WTC11 (cell line): ENCODE measurements around the gene CHRM3. TPM values are rescaled to one million over a fixed set of nuclear protein-coding genes. Genes with fewer than 3 reads are reported as not detected.

Source experiments
- AFF4 ChIP-seq: sonication (generic); formaldehyde crosslinking; IDR thresholded peaks from 2 replicates; pipeline ENCODE4 v1.8.1; 2023; ENCODE audit warnings: mild to moderate bottlenecking, missing genetic modification reagents, borderline replicate concordance
- CREB1 ChIP-seq: sonication (generic); formaldehyde crosslinking; IDR thresholded peaks from 2 replicates; pipeline ENCODE4 v1.8.0; 2023; ENCODE audit warnings: mild to moderate bottlenecking, missing genetic modification reagents
- ESRRA ChIP-seq: sonication (generic); formaldehyde crosslinking; IDR thresholded peaks from 2 replicates; pipeline ENCODE4 v1.8.1; 2022; ENCODE audit warnings: mild to moderate bottlenecking, missing genetic modification reagents, borderline replicate concordance
- IRF2 ChIP-seq: sonication (generic); formaldehyde crosslinking; IDR thresholded peaks from 2 replicates; pipeline ENCODE4 v1.8.0; 2022; ENCODE audit warnings: low read depth, missing genetic modification reagents, borderline replicate concordance
- JAZF1 ChIP-seq: fragments of 250-450 bp; sonication (Bioruptor Pico); IDR thresholded peaks from 2 replicates; pipeline ENCODE4 v1.9.0; 2021; ENCODE audit warnings: moderate library complexity, mild to moderate bottlenecking, inconsistent platforms
- MXD4 ChIP-seq: fragments of 250-450 bp; sonication (Bioruptor Pico); IDR thresholded peaks from 2 replicates; pipeline ENCODE4 v1.8.0; 2021; ENCODE audit warnings: mild to moderate bottlenecking, moderate library complexity, borderline replicate concordance
- NFE2L1 ChIP-seq: sonication (generic); formaldehyde crosslinking; IDR thresholded peaks from 2 replicates; pipeline ENCODE4 v1.8.1; 2023; ENCODE audit warnings: missing genetic modification reagents
- NFYB ChIP-seq: sonication (generic); formaldehyde crosslinking; conservative IDR thresholded peaks from 2 replicates; pipeline ENCODE4 v1.8.0; 2022; ENCODE audit warnings: low read depth, missing genetic modification reagents
- NR3C1 ChIP-seq: sonication (generic); formaldehyde crosslinking; conservative IDR thresholded peaks from 2 replicates; pipeline ENCODE4 v1.8.1; 2023; ENCODE audit warnings: low read depth, mild to moderate bottlenecking, missing genetic modification reagents
- SMAD3 ChIP-seq: sonication (generic); formaldehyde crosslinking; IDR thresholded peaks from 2 replicates; pipeline ENCODE4 v1.8.0; 2022; ENCODE audit warnings: missing genetic modification reagents, mild to moderate bottlenecking, borderline replicate concordance
- SMAD4 ChIP-seq: sonication (generic); formaldehyde crosslinking; IDR thresholded peaks from 2 replicates; pipeline ENCODE4 v1.8.0; 2022; ENCODE audit warnings: mild to moderate bottlenecking, missing genetic modification reagents
- SP1 ChIP-seq: sonication (generic); formaldehyde crosslinking; conservative IDR thresholded peaks from 2 replicates; pipeline ENCODE4 v1.8.1; 2022; ENCODE audit warnings: missing genetic modification reagents
- USF1 ChIP-seq: sonication (generic); formaldehyde crosslinking; IDR thresholded peaks from 2 replicates; pipeline ENCODE4 v1.8.0; 2022; ENCODE audit warnings: mild to moderate bottlenecking, missing genetic modification reagents
- ZBTB21 ChIP-seq: sonication (generic); formaldehyde crosslinking; IDR thresholded peaks from 2 replicates; pipeline ENCODE4 v1.8.1; 2023; ENCODE audit warnings: mild to moderate bottlenecking, missing genetic modification reagents, borderline replicate concordance
- ZNF138 ChIP-seq: sonication (generic); formaldehyde crosslinking; conservative IDR thresholded peaks from 2 replicates; pipeline ENCODE4 v1.8.1; 2022; ENCODE audit warnings: mild to moderate bottlenecking, moderate library complexity, missing genetic modification reagents
- ZNF532 ChIP-seq: fragments of 250-450 bp; sonication (Bioruptor Pico); IDR thresholded peaks from 2 replicates; pipeline ENCODE4 v1.9.0; 2021; ENCODE audit warnings: mild to moderate bottlenecking, borderline replicate concordance
- ZNF671 ChIP-seq: fragments of 250-450 bp; sonication (Bioruptor Pico); IDR thresholded peaks from 2 replicates; pipeline ENCODE4 v1.8.0; 2021; ENCODE audit warnings: mild to moderate bottlenecking
- total RNA-seq: library from RNA; stranded (reverse); gene quantifications from 3 replicates; pipeline ENCODE4 v1.2.3, GENCODE V29; 2021
- TF ChIP-seq, protein P1 (sequence below): fragments of 250-450 bp; sonication (Bioruptor Pico); IDR thresholded peaks from 2 replicates; pipeline ENCODE4 v1.9.0; 2021; ENCODE audit warnings: mild to moderate bottlenecking
- TF ChIP-seq, protein P2 (sequence below): sonication (generic); formaldehyde crosslinking; IDR thresholded peaks from 2 replicates; pipeline ENCODE4 v1.8.0; 2023; ENCODE audit warnings: missing genetic modification reagents
- TF ChIP-seq, protein P3 (sequence below): sonication (generic); formaldehyde crosslinking; IDR thresholded peaks from 2 replicates; pipeline ENCODE4 v1.8.1; 2022; ENCODE audit warnings: missing genetic modification reagents, borderline replicate concordance
- TF ChIP-seq, protein P4 (sequence below): sonication (generic); formaldehyde crosslinking; IDR thresholded peaks from 2 replicates; pipeline ENCODE4 v1.8.1; 2023; ENCODE audit warnings: mild to moderate bottlenecking, missing genetic modification reagents
- TF ChIP-seq, protein P5 (sequence below): sonication (generic); formaldehyde crosslinking; IDR thresholded peaks from 2 replicates; pipeline ENCODE4 v1.8.0; 2022; ENCODE audit warnings: mild to moderate bottlenecking, missing genetic modification reagents

Gene CHRM3
- total RNA-seq, 1 experiment from 2014 or later = 6.9 TPM

DNA sequence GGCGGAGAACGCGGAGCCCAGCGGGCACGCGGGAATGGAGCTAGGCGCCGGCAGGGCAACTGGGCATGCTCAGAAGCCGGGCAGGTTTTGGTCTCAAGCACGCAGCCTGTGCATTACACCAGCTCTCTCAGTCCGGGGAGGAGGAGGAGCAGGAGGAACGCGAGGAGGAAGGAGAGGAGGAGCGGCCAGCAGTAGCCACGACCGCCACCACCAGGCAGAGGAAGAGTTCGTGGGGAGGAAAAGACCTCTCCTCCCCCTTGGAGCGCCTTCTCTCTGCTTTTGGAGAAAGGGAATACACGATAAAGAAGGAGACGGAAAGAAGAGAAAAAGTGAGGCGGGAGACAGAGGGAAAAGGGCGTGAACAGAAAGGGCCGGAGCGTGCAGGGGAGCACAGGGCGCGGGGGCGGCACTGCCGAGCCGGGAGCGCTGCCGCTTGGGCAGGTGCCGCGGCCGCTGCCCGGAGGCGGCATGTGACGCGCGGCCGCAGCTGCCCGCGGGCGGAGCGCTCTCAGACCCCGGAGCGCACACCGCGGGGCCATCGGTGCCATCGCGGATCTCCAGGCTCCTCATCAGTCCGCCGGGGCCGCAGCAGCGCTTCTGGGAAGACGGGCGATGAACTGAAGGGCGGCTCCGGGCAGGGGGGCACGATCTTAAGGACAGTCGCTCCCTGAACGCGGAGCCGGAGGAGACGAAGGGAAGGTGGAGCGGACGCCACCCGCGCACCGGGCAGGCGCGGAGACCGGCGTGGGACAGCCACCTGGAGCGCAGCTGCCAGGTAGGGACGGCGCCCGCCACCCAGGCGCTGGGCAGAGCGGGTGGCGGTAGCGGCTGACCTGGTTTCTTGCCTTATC is at the start of gene CHRM3 (continued):
- TF ChIP-seq, protein P1, sequence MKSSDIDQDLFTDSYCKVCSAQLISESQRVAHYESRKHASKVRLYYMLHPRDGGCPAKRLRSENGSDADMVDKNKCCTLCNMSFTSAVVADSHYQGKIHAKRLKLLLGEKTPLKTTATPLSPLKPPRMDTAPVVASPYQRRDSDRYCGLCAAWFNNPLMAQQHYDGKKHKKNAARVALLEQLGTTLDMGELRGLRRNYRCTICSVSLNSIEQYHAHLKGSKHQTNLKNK (CRISPR knock-in tag) = no peak
- TF ChIP-seq, protein P2, sequence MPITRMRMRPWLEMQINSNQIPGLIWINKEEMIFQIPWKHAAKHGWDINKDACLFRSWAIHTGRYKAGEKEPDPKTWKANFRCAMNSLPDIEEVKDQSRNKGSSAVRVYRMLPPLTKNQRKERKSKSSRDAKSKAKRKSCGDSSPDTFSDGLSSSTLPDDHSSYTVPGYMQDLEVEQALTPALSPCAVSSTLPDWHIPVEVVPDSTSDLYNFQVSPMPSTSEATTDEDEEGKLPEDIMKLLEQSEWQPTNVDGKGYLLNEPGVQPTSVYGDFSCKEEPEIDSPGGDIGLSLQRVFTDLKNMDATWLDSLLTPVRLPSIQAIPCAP = 0 out of 2 replicates have a peak, but pooled peaks have one; percentile 66
- TF ChIP-seq ZNF532 (CRISPR knock-in tag) (no peak), MXD4 (CRISPR knock-in tag) (no peak), AFF4 (CRISPR knock-in tag) (no peak), NFYB (CRISPR knock-in tag) (no peak), NFE2L1 (no peak; the same call in 1 of the 2 replicates), ZNF671 (no peak), USF1 (CRISPR knock-in tag) (no peak), JAZF1 (CRISPR knock-in tag) (no peak), ESRRA (no peak), SMAD4 (no peak), ZBTB21 (CRISPR knock-in tag) (no peak), ZNF138 (CRISPR knock-in tag) (no peak), NR3C1 (CRISPR knock-in tag) (no peak), IRF2 (CRISPR knock-in tag) (no peak), SP1 (CRISPR knock-in tag) (no peak; the same call in 1 of the 2 replicates), SMAD3 (CRISPR knock-in tag) (no peak; the same call in 1 of the 2 replicates), CREB1 (CRISPR knock-in tag) (0 out of 2 replicates have a peak, but pooled peaks have one; percentile 9)
- TF ChIP-seq, protein P3, sequence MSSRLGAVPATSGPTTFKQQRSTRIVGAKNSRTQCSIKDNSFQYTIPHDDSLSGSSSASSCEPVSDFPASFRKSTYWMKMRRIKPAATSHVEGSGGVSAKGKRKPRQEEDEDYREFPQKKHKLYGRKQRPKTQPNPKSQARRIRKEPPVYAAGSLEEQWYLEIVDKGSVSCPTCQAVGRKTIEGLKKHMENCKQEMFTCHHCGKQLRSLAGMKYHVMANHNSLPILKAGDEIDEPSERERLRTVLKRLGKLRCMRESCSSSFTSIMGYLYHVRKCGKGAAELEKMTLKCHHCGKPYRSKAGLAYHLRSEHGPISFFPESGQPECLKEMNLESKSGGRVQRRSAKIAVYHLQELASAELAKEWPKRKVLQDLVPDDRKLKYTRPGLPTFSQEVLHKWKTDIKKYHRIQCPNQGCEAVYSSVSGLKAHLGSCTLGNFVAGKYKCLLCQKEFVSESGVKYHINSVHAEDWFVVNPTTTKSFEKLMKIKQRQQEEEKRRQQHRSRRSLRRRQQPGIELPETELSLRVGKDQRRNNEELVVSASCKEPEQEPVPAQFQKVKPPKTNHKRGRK (CRISPR knock-in tag) = no peak
- TF ChIP-seq, protein P4, sequence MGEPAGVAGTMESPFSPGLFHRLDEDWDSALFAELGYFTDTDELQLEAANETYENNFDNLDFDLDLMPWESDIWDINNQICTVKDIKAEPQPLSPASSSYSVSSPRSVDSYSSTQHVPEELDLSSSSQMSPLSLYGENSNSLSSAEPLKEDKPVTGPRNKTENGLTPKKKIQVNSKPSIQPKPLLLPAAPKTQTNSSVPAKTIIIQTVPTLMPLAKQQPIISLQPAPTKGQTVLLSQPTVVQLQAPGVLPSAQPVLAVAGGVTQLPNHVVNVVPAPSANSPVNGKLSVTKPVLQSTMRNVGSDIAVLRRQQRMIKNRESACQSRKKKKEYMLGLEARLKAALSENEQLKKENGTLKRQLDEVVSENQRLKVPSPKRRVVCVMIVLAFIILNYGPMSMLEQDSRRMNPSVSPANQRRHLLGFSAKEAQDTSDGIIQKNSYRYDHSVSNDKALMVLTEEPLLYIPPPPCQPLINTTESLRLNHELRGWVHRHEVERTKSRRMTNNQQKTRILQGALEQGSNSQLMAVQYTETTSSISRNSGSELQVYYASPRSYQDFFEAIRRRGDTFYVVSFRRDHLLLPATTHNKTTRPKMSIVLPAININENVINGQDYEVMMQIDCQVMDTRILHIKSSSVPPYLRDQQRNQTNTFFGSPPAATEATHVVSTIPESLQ (CRISPR knock-in tag) = no peak
- TF ChIP-seq, protein P5, sequence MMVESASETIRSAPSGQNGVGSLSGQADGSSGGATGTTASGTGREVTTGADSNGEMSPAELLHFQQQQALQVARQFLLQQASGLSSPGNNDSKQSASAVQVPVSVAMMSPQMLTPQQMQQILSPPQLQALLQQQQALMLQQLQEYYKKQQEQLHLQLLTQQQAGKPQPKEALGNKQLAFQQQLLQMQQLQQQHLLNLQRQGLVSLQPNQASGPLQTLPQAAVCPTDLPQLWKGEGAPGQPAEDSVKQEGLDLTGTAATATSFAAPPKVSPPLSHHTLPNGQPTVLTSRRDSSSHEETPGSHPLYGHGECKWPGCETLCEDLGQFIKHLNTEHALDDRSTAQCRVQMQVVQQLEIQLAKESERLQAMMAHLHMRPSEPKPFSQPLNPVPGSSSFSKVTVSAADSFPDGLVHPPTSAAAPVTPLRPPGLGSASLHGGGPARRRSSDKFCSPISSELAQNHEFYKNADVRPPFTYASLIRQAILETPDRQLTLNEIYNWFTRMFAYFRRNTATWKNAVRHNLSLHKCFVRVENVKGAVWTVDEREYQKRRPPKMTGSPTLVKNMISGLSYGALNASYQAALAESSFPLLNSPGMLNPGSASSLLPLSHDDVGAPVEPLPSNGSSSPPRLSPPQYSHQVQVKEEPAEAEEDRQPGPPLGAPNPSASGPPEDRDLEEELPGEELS = peak; percentile 35; the same call in 1 of the 2 replicates
